Measurements from ENCODE around the gene GPC6. TPM values are rescaled to one million over a fixed set of nuclear protein-coding genes. Genes with fewer than 3 reads are reported as not detected.

The GPC6 gene
- total RNA-seq, 2 experiments from 2014 or later: not detected

- H3K79me2 ChIP-seq (ENCODE audit: insufficient read depth, low read depth, low read length): no peaks in the 10 kb centered on the region
- no peak for TF ChIP-seq EZH2phosphoT487 (IDR thresholded peaks at IDR 0.05; ENCODE audit: borderline replicate concordance, low read depth, low read length)
- no peak for TF ChIP-seq CTCF (conservative IDR thresholded peaks at IDR 0.05; ENCODE audit: low read length)
- no peaks in the 10 kb centered on the region for H3K4me1 ChIP-seq (ENCODE audit: insufficient read depth, low read length, poor library complexity, severe bottlenecking)
- intact Hi-C loops (cut with micrococcal nuclease; ENCODE audit: unreplicated experiment): no loop called here
- POLR2A ChIA-PET: no interaction called here
- CTCF ChIA-PET (ENCODE audit: unreplicated experiment): no interaction called here
- H2AFZ ChIP-seq (ENCODE audit: low read length): no peak overlapping the region
- no peak overlapping the region for H3K4me2 ChIP-seq (ENCODE audit: low read length)
- H3K36me3 ChIP-seq (ENCODE audit: insufficient read depth, low read length): no peaks in the 10 kb centered on the region
- no peaks in the 10 kb centered on the region for H4K20me1 ChIP-seq (ENCODE audit: insufficient read depth, low read length)
- H3K9me3 ChIP-seq (ENCODE audit: low read length): no peaks in the 10 kb centered on the region
- H3K4me3 ChIP-seq (ENCODE audit: low read depth, low read length, poor library complexity, severe bottlenecking): no peak overlapping the region
- no peak for DNase-seq (ENCODE audit: low spot score)
- no TSS peak for BruUV-seq (replicated peaks)
- H3K27ac ChIP-seq (ENCODE audit: low read depth, low read length, poor library complexity, severe bottlenecking): no peak overlapping the region
- no peaks in the 10 kb centered on the region for H3K9me2 ChIP-seq (ENCODE audit: insufficient read depth, low read length)
Measured at GRCh38 chr13:93309886-93310523, 83.4 kb downstream of the GPC6 start.

GRCh38 chr13:93316841-93317240 lies 90.2 kb downstream of the GPC6 start:
- no peaks in the 10 kb centered on the region for H3K4me1 ChIP-seq (ENCODE audit: insufficient read depth, low read length, poor library complexity, severe bottlenecking)
- no peaks in the 10 kb centered on the region for H3K79me2 ChIP-seq (ENCODE audit: insufficient read depth, low read depth, low read length)
- intact Hi-C loops (cut with micrococcal nuclease; ENCODE audit: unreplicated experiment): no loop called here
- CTCF ChIA-PET (ENCODE audit: unreplicated experiment): no interaction called here
- no peak overlapping the region for H2AFZ ChIP-seq (ENCODE audit: low read length)
- H3K36me3 ChIP-seq (ENCODE audit: insufficient read depth, low read length): no peaks in the 10 kb centered on the region
- no peaks in the 10 kb centered on the region for H4K20me1 ChIP-seq (ENCODE audit: insufficient read depth, low read length)
- H3K4me2 ChIP-seq (ENCODE audit: low read length): no peak overlapping the region
- H3K9me3 ChIP-seq (ENCODE audit: low read length): no peaks in the 10 kb centered on the region
- TF ChIP-seq EZH2phosphoT487 (IDR thresholded peaks at IDR 0.05; ENCODE audit: borderline replicate concordance, low read depth, low read length): no peak
- TF ChIP-seq CTCF (conservative IDR thresholded peaks at IDR 0.05; ENCODE audit: low read length): no peak
- H3K9me2 ChIP-seq (ENCODE audit: insufficient read depth, low read length): no peaks in the 10 kb centered on the region
- POLR2A ChIA-PET: interaction anchor here (1.0 kb wide), 1 partner anchor 37 kb away, joined by 3 read pairs; no protein-coding TSS in a partner anchor
- no peak for DNase-seq (ENCODE audit: low spot score)
- no peak overlapping the region for H3K27ac ChIP-seq (ENCODE audit: low read depth, low read length, poor library complexity, severe bottlenecking)
- no peak overlapping the region for H3K4me3 ChIP-seq (ENCODE audit: low read depth, low read length, poor library complexity, severe bottlenecking)
- BruUV-seq (replicated peaks): no TSS peak

GRCh38 chr13:93318534-93319254 lies 92.1 kb downstream of the GPC6 start:
- Histone ChIP-seq H3K9me2 (ENCODE audit: insufficient read depth, low read length) (no peaks in the 10 kb centered on the region), H2AFZ (ENCODE audit: low read length) (no peak overlapping the region), H3K4me3 (ENCODE audit: low read depth, low read length, poor library complexity, severe bottlenecking) (no peak overlapping the region), H3K36me3 (ENCODE audit: insufficient read depth, low read length) (no peaks in the 10 kb centered on the region), H4K20me1 (ENCODE audit: insufficient read depth, low read length) (no peaks in the 10 kb centered on the region), H3K9me3 (ENCODE audit: low read length) (no peaks in the 10 kb centered on the region), H3K4me2 (ENCODE audit: low read length) (no peak overlapping the region), H3K27ac (ENCODE audit: low read depth, low read length, poor library complexity, severe bottlenecking) (no peak overlapping the region), H3K79me2 (ENCODE audit: insufficient read depth, low read depth, low read length) (no peaks in the 10 kb centered on the region), H3K4me1 (ENCODE audit: insufficient read depth, low read length, poor library complexity, severe bottlenecking) (no peaks in the 10 kb centered on the region)
- POLR2A ChIA-PET: interaction anchor here (0.7 kb wide), 1 partner anchor 1080 kb away, joined by 3 read pairs; no protein-coding TSS in a partner anchor
- no peak for DNase-seq (ENCODE audit: low spot score)
- intact Hi-C loops (cut with micrococcal nuclease; ENCODE audit: unreplicated experiment): no loop called here
- BruUV-seq (replicated peaks): no TSS peak
- TF ChIP-seq EZH2phosphoT487 (IDR thresholded peaks at IDR 0.05; ENCODE audit: borderline replicate concordance, low read depth, low read length) (no peak), CTCF (conservative IDR thresholded peaks at IDR 0.05; ENCODE audit: low read length) (no peak)
- CTCF ChIA-PET (ENCODE audit: unreplicated experiment): no interaction called here

Measured in OCI-LY7 (cell line).